HG03442 (cell line): ENCODE measurements around the gene AHI1.

Experiments
- ATAC-seq: cut with Tn5 transposase; IDR thresholded peaks from one replicate; pipeline ENCODE4 v1.9.1; 2021; ENCODE audit warnings: mild to moderate bottlenecking, moderate library complexity; ENCODE audit not compliant: unreplicated experiment

AHI1 gene

DNA sequence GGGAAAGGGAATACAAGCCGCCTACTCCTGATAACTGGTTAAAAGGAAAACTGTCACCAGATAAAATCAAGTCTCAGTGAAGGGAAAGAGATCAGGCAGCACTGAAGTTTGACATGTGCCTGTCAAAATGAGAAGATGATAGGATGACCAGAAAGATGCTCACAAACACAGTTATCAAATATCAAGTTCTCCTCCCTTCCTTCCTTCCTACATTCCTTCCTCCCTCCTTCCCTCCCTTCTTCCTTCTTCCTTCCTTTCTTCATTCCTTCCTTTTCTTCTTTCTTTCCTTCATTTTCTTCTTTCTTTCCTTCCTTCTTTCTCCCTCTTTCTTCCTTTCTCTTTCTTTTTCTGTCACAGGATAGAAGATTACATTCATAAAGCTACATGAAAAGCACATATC is 261.2 kb downstream of the AHI1 start:
- no peak for ATAC-seq

DNA sequence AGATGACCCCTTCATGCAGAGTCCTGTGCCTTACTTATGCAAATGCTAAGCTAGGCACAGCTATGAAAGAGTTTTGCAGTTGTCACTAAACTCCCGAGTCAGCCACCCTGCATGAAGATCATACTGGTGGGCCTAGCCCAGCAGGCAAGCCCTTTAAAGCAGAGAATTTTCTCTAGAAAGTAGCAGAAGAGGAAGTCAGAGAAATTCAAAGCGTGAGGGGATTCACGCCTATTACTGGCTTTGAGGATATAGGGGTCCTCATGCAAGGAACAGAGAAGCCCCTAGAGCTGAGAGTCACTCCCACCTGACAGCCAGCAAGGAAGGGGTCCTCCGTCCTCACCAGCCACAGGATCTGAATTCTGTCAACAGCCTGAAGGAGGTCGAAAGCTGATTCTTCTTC is 261.8 kb downstream of the AHI1 start:
- no peak for ATAC-seq

DNA sequence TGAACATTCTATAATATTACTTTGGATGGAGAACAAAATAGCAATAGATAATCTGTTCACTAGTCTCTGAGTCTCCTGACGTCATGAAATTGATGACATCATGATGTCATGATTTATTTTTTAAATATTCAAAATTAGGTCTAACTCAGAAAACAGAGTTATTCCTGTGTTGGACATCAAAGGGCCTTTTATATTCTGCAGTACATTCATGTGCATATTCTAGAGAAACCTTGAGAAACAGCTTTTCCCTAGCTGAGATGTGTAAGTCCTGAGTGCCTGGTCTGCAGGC is 263.1 kb downstream of the AHI1 start:
- no peak for ATAC-seq

DNA sequence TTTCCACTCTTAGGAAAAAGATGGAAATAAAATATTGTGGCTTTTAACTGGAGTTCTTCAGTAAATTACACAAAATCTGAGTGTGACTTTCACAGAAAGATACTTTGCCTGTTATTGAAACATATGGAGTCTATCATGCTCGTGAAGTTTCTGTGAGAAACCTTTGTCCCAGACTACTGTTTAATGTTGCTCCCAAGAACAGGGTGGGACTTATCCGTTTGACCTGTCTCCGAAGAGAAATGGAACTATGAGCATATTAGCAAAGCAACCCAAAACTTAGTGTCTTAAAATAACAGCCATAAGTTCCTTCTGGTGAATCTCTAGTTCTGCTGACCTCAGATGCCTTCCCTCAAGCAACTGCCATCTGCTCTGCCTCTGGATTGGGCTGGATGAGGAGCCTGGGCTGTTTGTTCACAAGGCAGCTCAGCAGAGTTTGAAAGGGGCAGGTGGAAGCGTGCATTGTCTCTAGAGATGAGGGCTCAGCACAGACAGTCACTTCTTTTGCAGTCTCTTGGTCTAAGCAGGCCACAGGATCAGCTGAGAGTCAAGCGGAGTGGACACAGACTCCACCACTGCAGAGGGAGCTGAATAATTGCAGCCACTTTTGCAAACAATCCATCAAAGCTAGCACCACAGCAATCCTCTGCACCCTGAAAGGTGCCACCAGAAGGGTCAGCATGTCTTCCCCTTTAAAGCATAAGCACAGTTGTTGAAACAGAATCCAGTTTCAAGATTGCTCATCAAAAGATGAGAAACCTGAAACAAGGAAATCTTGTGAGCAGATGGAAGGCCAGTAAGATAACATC is 263.7 kb downstream of the AHI1 start:
- peak; percentile 66 for ATAC-seq
